NCI-H1930 (cell line): Measurements from ENCODE around the gene RSPH10B2.
"Not testable (repeated sequence)": the region's sequence is repeated elsewhere in the genome, so short reads cannot be mapped to it uniquely, and the experiment has no call there.

Experiments
- DNase-seq, 2 experiments: peaks; one replicate each; lab custom pipeline; 2025; lab: John Stamatoyannopoulos, UW

Gene RSPH10B2

GRCh38 chr7:6753964-6754363 is at the start of gene RSPH10B2:
TSS of gene RSPH10B2 (plus strand) at chr7:6754103. CDS start at chr7:6757678, 3,575 bp downstream.
- not testable (repeated sequence) for DNase-seq

GRCh38 chr7:6705959-6706665 is 47.8 kb upstream of the RSPH10B2 start:
- DNase-seq: no peak

- peak; percentile 91 to 94 for DNase-seq
Observed at GRCh38 chr7:6706666-6707407, 47.1 kb upstream of the RSPH10B2 start, which contains the start of gene ZNF12. TSS of gene ZNF12 (minus strand) at chr7:6706947. CDS start at chr7:6705173, 1,774 bp downstream.

- no peak for DNase-seq
Observed at GRCh38 chr7:6708304-6708703, 45.6 kb upstream of the RSPH10B2 start.

GRCh38 chr7:6709808-6710207 is 44.1 kb upstream of the RSPH10B2 start:
- no peak for DNase-seq

GRCh38 chr7:6714360-6714759 is 39.5 kb upstream of the RSPH10B2 start:
- DNase-seq: no peak

GRCh38 chr7:6715898-6716297 is 38.0 kb upstream of the RSPH10B2 start:
- not testable (repeated sequence) for DNase-seq

- DNase-seq: no peak
Observed at GRCh38 chr7:6718124-6718523, 35.8 kb upstream of the RSPH10B2 start.

- not testable (repeated sequence) for DNase-seq
Observed at GRCh38 chr7:6724351-6724750, 29.6 kb upstream of the RSPH10B2 start.

GRCh38 chr7:6725003-6725402 is 28.9 kb upstream of the RSPH10B2 start:
- no peak for DNase-seq

GRCh38 chr7:6726341-6726740 is 27.6 kb upstream of the RSPH10B2 start:
- not testable (repeated sequence) for DNase-seq

GRCh38 chr7:6727663-6728062 is 26.2 kb upstream of the RSPH10B2 start:
- no peak for DNase-seq

GRCh38 chr7:6728893-6729491 is 24.9 kb upstream of the RSPH10B2 start:
- DNase-seq: not testable (repeated sequence)

GRCh38 chr7:6729492-6730342 is 24.2 kb upstream of the RSPH10B2 start:
- DNase-seq: peak; percentile 81 to 83

GRCh38 chr7:6730343-6730633 is 23.6 kb upstream of the RSPH10B2 start:
- DNase-seq: no peak

GRCh38 chr7:6738415-6738814 is 15.5 kb upstream of the RSPH10B2 start:
- not testable (repeated sequence) for DNase-seq

- not testable (repeated sequence) for DNase-seq
Observed at GRCh38 chr7:6744410-6745100, 9.3 kb upstream of the RSPH10B2 start.

GRCh38 chr7:6749335-6749734 is 4.6 kb upstream of the RSPH10B2 start:
- not testable (repeated sequence) for DNase-seq

- DNase-seq: not testable (repeated sequence)
Observed at GRCh38 chr7:6750173-6750572, 3.7 kb upstream of the RSPH10B2 start.

GRCh38 chr7:6761186-6761585 is 7.3 kb downstream of the RSPH10B2 start:
- not testable (repeated sequence) for DNase-seq

GRCh38 chr7:6781581-6781980 is 27.7 kb downstream of the RSPH10B2 start:
- not testable (repeated sequence) for DNase-seq
